Skin epidermis (tissue), 12 donors: ENCODE results near the gene MTR.

Experiments used
- H3K27ac ChIP-seq, 21 experiments: fragments of 200-600 bp; sonication (generic) in 11 of 21; one replicate each; pipeline ENCODE4 v1.5.0; 2020; ENCODE audit warnings: mild to moderate bottlenecking in 3 of 21, inconsistent platforms in 2 of 21, moderate library complexity in 2 of 21
- H3K4me3 ChIP-seq, 7 experiments: fragments of 200-600 bp; sonication (generic) in 2 of 7; one replicate each; pipeline ENCODE4 v1.5.0; 2020; ENCODE audit warnings: inconsistent platforms in 2 of 7, mild to moderate bottlenecking in 2 of 7, moderate library complexity in 1 of 7

MTR gene

GRCh38 chr1:236942431-236942830 is 147.3 kb downstream of the MTR start:
- H3K27ac ChIP-seq, result no peak overlapping the region
- H3K4me3 ChIP-seq, result no peak overlapping the region

- no peak overlapping the region for H3K4me3 ChIP-seq
- H3K27ac ChIP-seq, result no peak overlapping the region
These were observed 149.5 kb downstream of the MTR start for GRCh38 chr1:236944556-236944955.

GRCh38 chr1:236945002-236945401 is 149.9 kb downstream of the MTR start:
- no peak overlapping the region for H3K27ac ChIP-seq
- H3K4me3 ChIP-seq, result no peak overlapping the region

GRCh38 chr1:236947794-236948193 is 152.7 kb downstream of the MTR start:
- no peak overlapping the region for H3K27ac ChIP-seq

GRCh38 chr1:236948381-236948780 is 153.3 kb downstream of the MTR start:
- no peak overlapping the region for H3K4me3 ChIP-seq

More at GRCh38 chr1:236947794-236948193, 152.7 kb downstream of the MTR start:
- no peak overlapping the region for H3K4me3 ChIP-seq

GRCh38 chr1:236948996-236949395 is 153.9 kb downstream of the MTR start:
- Histone ChIP-seq H3K27ac (no peak overlapping the region), H3K4me3 (no peak overlapping the region)

More at GRCh38 chr1:236948381-236948780, 153.3 kb downstream of the MTR start:
- H3K27ac ChIP-seq, result no peak overlapping the region

GRCh38 chr1:236950365-236950764 is 155.3 kb downstream of the MTR start:
- H3K27ac ChIP-seq, result no peak overlapping the region
- H3K4me3 ChIP-seq, result no peak overlapping the region

- H3K27ac ChIP-seq, result no peak overlapping the region
- no peak overlapping the region for H3K4me3 ChIP-seq
These were observed 156.6 kb downstream of the MTR start for GRCh38 chr1:236951672-236952071.

GRCh38 chr1:236952246-236953003 is 157.3 kb downstream of the MTR start:
- no peak overlapping the region for H3K27ac ChIP-seq
- H3K4me3 ChIP-seq, result no peak overlapping the region

GRCh38 chr1:236953151-236953700 is 158.1 kb downstream of the MTR start:
- H3K4me3 ChIP-seq, result no peak overlapping the region
- H3K27ac ChIP-seq, result no peak overlapping the region
